CD8-positive, alpha-beta memory T cell (primary cell): ENCODE measurements around the gene SLC41A3. TPM values are rescaled to one million over a fixed set of nuclear protein-coding genes. Genes with fewer than 3 reads are reported as not detected.
A peak's percentile ranks its signal among the peaks of the same experiment; 100 is the strongest.

ENCODE experiments used
- CTCF ChIA-PET: fragments of 350-600 bp; sonication (Branson Sonifier 250); formaldehyde crosslinking; loops from one replicate; lab custom pipeline; 2021; ENCODE audit warnings: antibody characterized with exemption; lab: Charles Lee
- POLR2A ChIA-PET: fragments of 350-600 bp; sonication (Branson Sonifier 250); formaldehyde crosslinking; loops from one replicate; lab custom pipeline; 2021; ENCODE audit warnings: antibody characterized with exemption; lab: Charles Lee
- DNase-seq, 5 donors: peaks; one replicate each; pipeline versions ENCODE4 v3.0.0 to v3.0.0-alpha.2; 2020 to 2022; ENCODE audit warnings: mixed read lengths in 1 of 5
- H3K27ac ChIP-seq: one replicate; pipeline ENCODE4 v1.7.0; 2013; ENCODE audit warnings: low read depth, mild to moderate bottlenecking, low read length, moderate library complexity
- H3K27me3 ChIP-seq: 2 replicates; pipeline ENCODE4 v1.7.0; 2013; ENCODE audit warnings: low read length, mild to moderate bottlenecking; ENCODE audit not compliant: insufficient read depth, poor library complexity, severe bottlenecking
- H3K36me3 ChIP-seq: 2 replicates; pipeline ENCODE4 v1.7.0; 2013; ENCODE audit warnings: mild to moderate bottlenecking, low read length, moderate library complexity; ENCODE audit not compliant: insufficient read depth
- H3K4me1 ChIP-seq: 2 replicates; pipeline ENCODE4 v1.7.0; 2013; ENCODE audit warnings: mild to moderate bottlenecking, low read length, moderate library complexity; ENCODE audit not compliant: insufficient read depth
- H3K4me3 ChIP-seq: 2 replicates; pipeline ENCODE4 v1.7.0; 2013; ENCODE audit warnings: mild to moderate bottlenecking, low read length
- H3K9me3 ChIP-seq: 2 replicates; pipeline ENCODE4 v1.7.0; 2013; ENCODE audit warnings: mild to moderate bottlenecking, low read length
- H3K27ac Mint-ChIP-seq, 8 donors: one replicate each; pipeline ENCODE4 v1.8.0; 2020 to 2021; ENCODE audit warnings: mixed read lengths in 8 of 8, mild to moderate bottlenecking in 6 of 8, inconsistent platforms in 3 of 8, moderate library complexity in 3 of 8
- H3K27me3 Mint-ChIP-seq, 2 donors: one replicate each; pipeline ENCODE4 v1.8.0; 2020 to 2021; ENCODE audit warnings: mixed read lengths in 2 of 2, mild to moderate bottlenecking in 1 of 2, moderate library complexity in 1 of 2
- H3K36me3 Mint-ChIP-seq, 3 donors: one replicate each; pipeline ENCODE4 v1.8.0; 2020 to 2021; ENCODE audit warnings: mixed read lengths in 3 of 3, inconsistent platforms in 1 of 3, mild to moderate bottlenecking in 1 of 3
- H3K4me1 Mint-ChIP-seq, 3 donors: one replicate each; pipeline ENCODE4 v1.8.0; 2020 to 2021; ENCODE audit warnings: mixed read lengths in 3 of 3, inconsistent platforms in 1 of 3, mild to moderate bottlenecking in 1 of 3
- H3K4me3 Mint-ChIP-seq, 7 donors: one replicate each; pipeline ENCODE4 v1.8.0; 2020 to 2021; ENCODE audit warnings: mixed read lengths in 7 of 7, mild to moderate bottlenecking in 6 of 7, moderate library complexity in 4 of 7, inconsistent platforms in 2 of 7
- H3K9me3 Mint-ChIP-seq, 5 donors: one replicate each; pipeline ENCODE4 v1.8.0; 2020 to 2022; ENCODE audit warnings: mixed read lengths in 5 of 5, mild to moderate bottlenecking in 3 of 5, moderate library complexity in 2 of 5, inconsistent platforms in 1 of 5
- polyA plus RNA-seq: library from polyadenylated mRNA; unstranded; fragments of 300-500 nt; fragmentation: Illumina TruSeq; gene quantifications from one replicate; pipeline ENCODE4 v1.2.3, GENCODE V29; 2021
- total RNA-seq, 2 experiments: library from RNA; stranded (reverse); gene quantifications; one replicate each; pipeline ENCODE4 v1.2.3, GENCODE V29; 2021

SLC41A3 gene
- total and polyA plus RNA-seq, 3 experiments from 2014 or later = 25.8 to 28.0 (median 25.8) TPM

DNA sequence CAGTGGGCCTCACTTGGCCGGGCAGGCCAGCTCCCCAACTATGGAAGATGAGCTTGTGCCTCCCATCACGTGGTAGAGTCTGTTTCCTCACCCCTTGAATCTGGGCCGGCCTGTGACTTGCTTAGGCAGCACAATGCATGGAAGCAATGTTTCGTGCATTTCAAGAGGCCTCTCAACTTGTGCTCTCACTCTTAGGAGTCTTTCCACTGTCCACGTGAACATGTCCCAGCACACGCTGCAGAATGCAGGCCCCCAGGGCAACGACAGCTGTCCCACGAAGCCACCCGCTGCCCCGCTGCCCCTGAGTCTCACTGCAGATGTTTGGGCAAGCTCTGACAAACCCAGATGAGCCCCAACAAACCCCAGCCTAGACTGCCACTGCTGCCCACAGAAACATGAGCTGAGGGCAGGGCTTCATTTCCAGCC lies 27.2 kb upstream of the SLC41A3 start:
- Mint-ChIP-seq H3K36me3 (no peaks in the 10 kb centered on the region), H3K4me3 (no peak overlapping the region), H3K27me3 (no peaks in the 10 kb centered on the region), H3K27ac (no peak overlapping the region), H3K4me1 (no peaks in the 10 kb centered on the region), H3K9me3 (no peaks in the 10 kb centered on the region)
- Histone ChIP-seq H3K27ac (no peak overlapping the region), H3K27me3 (no peaks in the 10 kb centered on the region), H3K36me3 (no peaks in the 10 kb centered on the region), H3K9me3 (no peaks in the 10 kb centered on the region), H3K4me1 (no peaks in the 10 kb centered on the region), H3K4me3 (no peak overlapping the region)
- ChIA-PET POLR2A (no interaction called here), CTCF (no interaction called here)
- no peak for DNase-seq

GRCh38 chr3:126110431-126111125 lies 26.7 kb upstream of the SLC41A3 start:
- H3K27ac ChIP-seq = no peak overlapping the region
- Mint-ChIP-seq H3K27ac (peak overlapping the region in 1 of 8 donors; percentile 58), H3K27me3 (no peaks in the 10 kb centered on the region), H3K9me3 (no peaks in the 10 kb centered on the region), H3K36me3 (no peaks in the 10 kb centered on the region), H3K4me1 (no peaks in the 10 kb centered on the region), H3K4me3 (no peak overlapping the region)
- H3K9me3 ChIP-seq = no peaks in the 10 kb centered on the region
- no peaks in the 10 kb centered on the region for H3K4me1 ChIP-seq
- CTCF ChIA-PET = no interaction called here
- no peaks in the 10 kb centered on the region for H3K27me3 ChIP-seq
- H3K36me3 ChIP-seq = no peaks in the 10 kb centered on the region
- no peak for DNase-seq
- POLR2A ChIA-PET = no interaction called here
- no peak overlapping the region for H3K4me3 ChIP-seq

- no peak overlapping the region for H3K4me3 ChIP-seq
- H3K9me3 Mint-ChIP-seq = no peaks in the 10 kb centered on the region
- H3K4me1 ChIP-seq = no peaks in the 10 kb centered on the region
- ChIA-PET CTCF (no interaction called here), POLR2A (no interaction called here)
- H3K27me3 Mint-ChIP-seq = no peaks in the 10 kb centered on the region
- H3K4me1 Mint-ChIP-seq = no peaks in the 10 kb centered on the region
- no peak for DNase-seq
- H3K36me3 ChIP-seq = no peaks in the 10 kb centered on the region
- no peaks in the 10 kb centered on the region for H3K9me3 ChIP-seq
- H3K27me3 ChIP-seq = no peaks in the 10 kb centered on the region
- H3K27ac Mint-ChIP-seq = no peak overlapping the region
- no peak overlapping the region for H3K27ac ChIP-seq
- H3K4me3 Mint-ChIP-seq = no peak overlapping the region
- H3K36me3 Mint-ChIP-seq = no peaks in the 10 kb centered on the region
Observed at GRCh38 chr3:126109880-126110235, 25.9 kb upstream of the SLC41A3 start.

DNA sequence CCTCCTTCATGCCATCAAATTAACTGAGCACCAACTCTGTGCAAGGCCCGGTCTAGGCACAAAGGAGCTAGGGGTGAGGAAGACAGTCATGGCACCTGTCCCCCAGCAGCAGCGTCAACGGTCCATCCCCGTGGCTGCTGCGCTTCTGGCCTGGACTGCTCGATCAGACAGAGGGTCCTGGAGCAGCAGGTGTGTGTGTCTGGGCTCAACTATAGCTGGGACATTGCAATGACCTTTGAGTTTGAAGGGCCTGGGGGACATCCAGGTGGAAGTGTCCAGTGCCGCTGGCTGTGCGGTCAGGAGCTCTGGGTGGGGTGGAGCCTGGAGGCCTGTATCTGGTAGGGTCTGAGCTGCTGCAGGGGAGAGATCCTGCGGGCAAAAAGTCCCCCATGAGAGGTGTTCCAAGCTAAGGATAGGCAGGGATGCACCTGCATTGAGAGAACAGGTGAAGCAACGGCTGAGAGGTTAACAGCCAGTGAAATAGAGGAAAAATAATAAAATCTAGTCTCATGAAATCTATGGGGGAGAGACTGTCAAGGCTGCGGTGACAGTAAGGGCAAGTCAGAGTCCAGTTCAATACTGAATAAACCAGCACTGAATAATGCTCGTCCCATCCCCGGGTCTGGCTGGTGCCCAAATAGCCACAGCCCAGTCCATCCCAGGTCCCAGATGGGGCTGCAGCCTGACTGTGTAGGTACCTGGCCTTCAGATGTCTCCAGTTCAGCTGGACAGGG lies 25.4 kb upstream of the SLC41A3 start:
- H3K4me3 Mint-ChIP-seq = no peak overlapping the region
- no peaks in the 10 kb centered on the region for H3K4me1 Mint-ChIP-seq
- Histone ChIP-seq H3K36me3 (no peaks in the 10 kb centered on the region), H3K4me3 (no peak overlapping the region), H3K9me3 (no peaks in the 10 kb centered on the region), H3K27me3 (no peaks in the 10 kb centered on the region), H3K27ac (no peak overlapping the region), H3K4me1 (no peaks in the 10 kb centered on the region)
- H3K9me3 Mint-ChIP-seq = no peaks in the 10 kb centered on the region
- no peak for DNase-seq
- ChIA-PET CTCF (no interaction called here), POLR2A (no interaction called here)
- H3K27ac Mint-ChIP-seq = no peak overlapping the region
- H3K27me3 Mint-ChIP-seq = no peaks in the 10 kb centered on the region
- no peaks in the 10 kb centered on the region for H3K36me3 Mint-ChIP-seq

DNA sequence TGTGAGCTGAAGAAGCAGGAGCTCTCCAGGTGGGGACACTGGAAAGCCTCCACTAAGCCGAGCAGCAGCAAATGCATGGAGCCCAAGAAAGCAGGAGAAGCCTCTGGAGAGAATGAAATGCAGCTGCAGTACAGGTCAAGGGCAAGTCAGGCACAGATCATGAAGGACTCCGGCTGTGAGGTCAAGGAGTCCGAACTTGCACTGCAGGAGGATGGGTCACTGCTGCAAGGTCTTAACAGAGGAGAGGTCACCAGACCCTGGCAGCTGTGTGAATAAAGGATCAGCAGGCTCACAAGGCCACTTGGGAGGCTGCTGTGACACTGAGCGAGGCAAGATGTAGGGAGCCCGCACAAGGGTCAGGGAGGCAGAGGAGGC lies 24.7 kb upstream of the SLC41A3 start:
- H3K36me3 Mint-ChIP-seq = no peaks in the 10 kb centered on the region
- POLR2A ChIA-PET = no interaction called here
- CTCF ChIA-PET = no interaction called here

DNA sequence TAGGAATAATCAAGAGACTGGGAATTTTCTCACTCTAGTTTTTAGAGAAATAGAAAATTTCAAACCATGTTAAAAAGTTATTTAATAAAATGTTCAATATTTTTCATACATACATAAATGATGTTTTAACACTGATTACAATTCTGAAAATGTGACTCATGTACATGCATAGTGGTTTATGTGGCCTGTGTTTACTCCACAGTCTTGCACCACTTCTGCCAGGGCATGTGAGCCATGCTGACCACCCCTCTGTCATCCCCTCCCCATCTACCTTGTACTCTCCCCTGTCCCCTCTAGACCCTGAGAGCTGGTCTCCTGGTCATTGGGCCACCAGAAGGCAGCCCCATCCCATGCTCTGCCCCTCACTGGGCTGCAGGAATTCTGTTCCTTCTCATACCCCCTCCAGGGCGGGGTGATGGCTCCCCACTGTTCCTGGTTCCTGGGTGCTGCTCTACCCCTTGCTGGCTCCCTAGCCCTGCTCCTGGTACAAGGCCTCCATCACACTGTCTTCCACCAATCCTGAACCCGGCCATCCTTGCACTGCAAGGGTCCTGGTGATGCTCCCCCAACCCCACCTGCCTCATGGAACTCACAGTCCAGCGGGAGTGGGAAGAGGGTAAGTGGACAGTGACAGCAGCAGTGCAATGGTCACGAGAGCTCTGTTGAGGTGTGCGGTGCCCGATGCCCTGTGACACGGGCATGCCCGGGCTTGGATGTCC lies 24.2 kb upstream of the SLC41A3 start:
- peaks cover 0 to 1% of the 10 kb centered on the region in 2 donors for H3K27me3 Mint-ChIP-seq
- no peak overlapping the region for H3K4me3 ChIP-seq
- H3K4me1 Mint-ChIP-seq = no peaks in the 10 kb centered on the region
- H3K27ac ChIP-seq = no peak overlapping the region
- H3K9me3 Mint-ChIP-seq = no peaks in the 10 kb centered on the region
- POLR2A ChIA-PET = no interaction called here
- no peak overlapping the region for H3K27ac Mint-ChIP-seq
- no peaks in the 10 kb centered on the region for H3K4me1 ChIP-seq
- H3K9me3 ChIP-seq = no peaks in the 10 kb centered on the region
- peak in 1 of 5 donors; percentile 26 for DNase-seq
- peak overlapping the region in 1 of 7 donors; percentile 19 for H3K4me3 Mint-ChIP-seq
- no peaks in the 10 kb centered on the region for H3K36me3 ChIP-seq
- CTCF ChIA-PET = no interaction called here
- no peaks in the 10 kb centered on the region for H3K27me3 ChIP-seq
- no peaks in the 10 kb centered on the region for H3K36me3 Mint-ChIP-seq

More for the DNA sequence above, 24.7 kb upstream of the SLC41A3 start:
- H3K27me3 ChIP-seq = no peaks in the 10 kb centered on the region
- H3K9me3 ChIP-seq = no peaks in the 10 kb centered on the region
- H3K27ac ChIP-seq = no peak overlapping the region
- no peaks in the 10 kb centered on the region for H3K36me3 ChIP-seq
- peaks cover 0 to 1% of the 10 kb centered on the region in 2 donors for H3K27me3 Mint-ChIP-seq
- no peaks in the 10 kb centered on the region for H3K4me1 ChIP-seq
- DNase-seq = no peak
- H3K9me3 Mint-ChIP-seq = no peaks in the 10 kb centered on the region
- no peak overlapping the region for H3K4me3 Mint-ChIP-seq
- no peak overlapping the region for H3K27ac Mint-ChIP-seq
- no peak overlapping the region for H3K4me3 ChIP-seq
- H3K4me1 Mint-ChIP-seq = no peaks in the 10 kb centered on the region

GRCh38 chr3:126107203-126107939 lies 23.4 kb upstream of the SLC41A3 start:
- H3K27ac ChIP-seq = no peak overlapping the region
- H3K4me3 Mint-ChIP-seq = no peak overlapping the region
- peaks cover 1 to 2% of the 10 kb centered on the region in 2 donors for H3K27me3 Mint-ChIP-seq
- no peaks in the 10 kb centered on the region for H3K4me1 Mint-ChIP-seq
- no peaks in the 10 kb centered on the region for H3K4me1 ChIP-seq
- no peaks in the 10 kb centered on the region for H3K36me3 Mint-ChIP-seq
- no peak for DNase-seq
- POLR2A ChIA-PET = no interaction called here
- H3K27me3 ChIP-seq = no peaks in the 10 kb centered on the region
- H3K36me3 ChIP-seq = no peaks in the 10 kb centered on the region
- no peak overlapping the region for H3K27ac Mint-ChIP-seq
- CTCF ChIA-PET = no interaction called here
- no peak overlapping the region for H3K4me3 ChIP-seq
- no peaks in the 10 kb centered on the region for H3K9me3 Mint-ChIP-seq
- no peaks in the 10 kb centered on the region for H3K9me3 ChIP-seq
